Measurements from ENCODE around the gene FRMD4B.

DNA sequence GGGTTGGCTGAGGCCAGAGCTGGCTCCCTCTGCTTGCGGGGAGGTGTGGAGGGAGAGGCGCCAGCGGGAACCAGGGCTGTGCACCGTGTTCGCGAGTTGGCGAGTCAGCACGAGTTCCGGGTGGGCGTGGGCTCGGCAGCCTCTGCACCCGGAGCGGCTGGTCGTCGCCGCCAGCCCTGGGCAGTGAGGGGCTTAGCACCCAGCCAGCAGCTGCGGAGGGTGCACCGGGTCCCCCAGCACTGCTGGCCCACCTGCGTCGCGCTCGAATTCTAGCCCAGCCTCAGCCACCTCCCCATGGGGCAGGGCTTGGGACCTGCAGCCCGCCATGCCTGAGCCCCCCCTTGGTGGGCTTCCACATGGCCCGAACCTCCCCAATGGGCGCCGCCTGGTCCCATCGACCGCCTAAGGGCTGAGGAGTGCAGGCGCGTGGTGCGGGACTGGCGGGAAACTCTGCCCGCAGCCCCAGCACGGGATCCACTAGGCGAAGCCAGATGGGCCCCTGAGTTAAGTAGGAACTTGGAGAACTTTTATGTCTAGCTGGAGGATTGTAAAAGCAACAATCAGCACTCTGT lies 125.6 kb downstream of the FRMD4B start:
- TF ChIP-seq CTCF (conservative IDR thresholded peaks at IDR 0.05 in 1 of 2, IDR thresholded peaks at IDR 0.05 in 1 of 2; ENCODE audit: extremely low read depth in 1 of 2, insufficient read depth in 1 of 2, low read depth in 1 of 2, low read length in 2 of 2) (no peak), EZH2 (IDR thresholded peaks at IDR 0.05; ENCODE audit: borderline replicate concordance, low read length) (no peak)
